Measurements from ENCODE around the gene SHISA4.
"Not testable (repeated sequence)": the region's sequence is repeated elsewhere in the genome, so short reads cannot be mapped to it uniquely, and the experiment has no call there.

The SHISA4 gene

GRCh38 chr1:201933840-201934430 lies 45.2 kb downstream of the SHISA4 start:
- DNase-seq, result no peak

DNA sequence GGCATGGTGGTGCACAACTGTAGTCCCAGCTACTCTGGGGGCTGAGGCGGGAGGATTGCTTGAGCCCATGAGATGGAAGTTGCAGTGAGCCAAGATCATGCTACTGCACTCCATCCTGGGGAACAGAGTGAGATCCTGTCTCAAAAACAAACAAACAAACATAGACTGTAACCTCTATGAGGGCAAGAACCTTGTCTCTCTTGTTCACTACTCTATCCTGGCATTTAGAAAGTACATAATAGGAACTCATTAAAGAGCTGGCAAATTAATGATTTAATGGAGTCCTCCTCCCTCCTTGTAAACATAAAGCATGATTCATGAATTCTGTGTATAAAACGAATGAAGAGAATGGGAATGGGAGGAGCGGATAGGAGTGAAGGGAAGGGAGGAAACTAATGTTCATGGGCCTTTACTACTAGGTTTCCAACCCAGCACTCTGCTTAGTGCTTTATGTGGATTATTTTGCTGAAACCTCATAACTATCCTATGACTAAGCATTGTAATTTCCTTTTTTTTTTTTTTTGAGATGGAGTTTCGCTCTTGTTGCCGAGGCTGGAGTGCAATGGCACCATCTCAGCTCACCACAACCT lies 49.0 kb downstream of the SHISA4 start:
- DNase-seq, result no peak

DNA sequence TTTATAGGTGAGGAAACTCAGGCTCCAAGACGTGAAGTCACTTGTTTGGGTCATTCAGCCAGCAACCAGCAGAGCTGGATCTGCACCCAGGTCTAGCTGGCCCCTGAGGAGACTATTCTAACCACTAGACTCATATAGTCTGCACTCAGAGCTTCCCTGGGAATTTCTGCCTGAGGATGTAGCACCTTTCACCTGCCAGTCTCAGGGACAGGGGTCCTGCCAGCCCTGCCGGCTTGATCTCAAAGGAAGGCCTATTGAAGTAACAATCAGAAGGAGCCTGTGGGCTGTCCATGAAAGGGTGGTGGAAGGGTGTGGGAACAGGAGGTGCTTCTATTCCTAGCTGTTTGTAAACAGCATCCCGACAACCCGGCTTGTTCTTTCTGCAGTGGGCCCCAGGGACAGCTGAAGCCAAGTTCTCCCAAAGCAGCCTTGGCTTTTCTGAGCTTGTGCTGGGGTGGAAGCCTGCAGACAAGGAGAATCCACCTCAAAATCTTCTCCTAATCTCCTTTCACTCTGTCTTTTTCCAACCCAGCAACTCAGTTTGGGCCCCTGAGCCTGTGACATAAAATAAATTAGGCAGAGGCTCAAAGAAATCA lies 49.8 kb downstream of the SHISA4 start:
- DNase-seq, result no peak

DNA sequence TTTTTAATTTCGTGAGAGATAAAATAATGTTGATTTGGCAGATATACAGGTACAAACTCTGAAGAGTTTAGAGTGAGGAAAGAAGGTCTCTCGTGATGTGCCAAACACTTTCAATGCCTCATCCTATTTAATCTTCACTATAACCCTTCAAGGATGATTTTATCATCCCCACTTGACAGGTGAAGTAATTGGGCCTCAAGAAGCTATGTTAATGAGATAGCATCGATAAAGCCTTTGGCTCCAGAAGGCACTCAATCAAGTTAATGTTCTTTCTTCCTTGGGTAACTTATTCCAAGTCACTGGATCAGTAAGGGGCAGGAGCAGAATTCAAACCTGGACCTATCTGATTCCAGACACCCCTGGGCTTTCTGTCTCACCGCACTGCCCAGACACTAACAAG lies 50.5 kb downstream of the SHISA4 start:
- no peak for DNase-seq

DNA sequence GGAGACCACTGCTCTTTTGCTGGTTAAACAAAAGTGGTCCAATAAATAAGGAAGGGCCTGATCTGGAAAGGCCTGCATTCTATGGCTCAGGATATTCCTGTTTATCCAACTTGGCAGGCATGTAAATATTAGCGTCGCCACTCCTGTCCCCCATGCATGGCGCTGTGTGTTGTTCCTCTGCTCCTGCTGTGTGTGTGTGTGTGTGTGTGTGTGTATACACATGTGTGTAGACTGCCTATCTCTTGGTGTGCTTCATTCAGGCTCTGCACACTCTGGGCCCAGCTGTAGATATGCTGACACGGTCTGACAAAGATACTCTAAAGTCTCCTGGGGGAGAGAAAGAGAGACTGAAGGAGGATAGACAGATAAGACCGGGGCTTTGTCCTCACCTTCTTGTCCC lies 50.9 kb downstream of the SHISA4 start:
- DNase-seq, result no peak

GRCh38 chr1:201940316-201940715 lies 51.6 kb downstream of the SHISA4 start:
- DNase-seq, result not testable (repeated sequence)

- DNase-seq, result no peak
Observed at GRCh38 chr1:201941420-201942128, 52.9 kb downstream of the SHISA4 start.

DNA sequence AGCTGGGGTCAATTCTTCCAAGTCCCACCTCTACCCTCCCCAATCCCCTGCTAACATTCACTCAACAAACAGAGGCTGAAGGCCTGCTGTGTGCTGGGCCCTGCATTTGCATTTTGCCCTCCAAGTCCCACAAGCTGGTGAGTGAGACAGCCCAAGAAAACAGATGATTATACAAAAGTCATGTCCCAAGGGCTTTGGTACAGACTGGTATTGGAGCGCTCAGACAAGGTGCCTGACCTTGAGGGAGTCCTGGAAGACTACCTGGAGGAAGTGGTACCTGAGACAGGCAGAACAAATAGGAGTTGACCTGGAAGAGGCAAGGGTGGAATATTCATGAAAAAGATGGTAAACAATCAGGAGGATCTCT lies 53.4 kb downstream of the SHISA4 start:
- no peak for DNase-seq
